ENCODE results near the gene SDR42E1. TPM values are rescaled to one million over a fixed set of nuclear protein-coding genes. Genes with fewer than 3 reads are reported as not detected.

SDR42E1 gene
- total RNA-seq, 1 donor = 1.4 TPM

DNA sequence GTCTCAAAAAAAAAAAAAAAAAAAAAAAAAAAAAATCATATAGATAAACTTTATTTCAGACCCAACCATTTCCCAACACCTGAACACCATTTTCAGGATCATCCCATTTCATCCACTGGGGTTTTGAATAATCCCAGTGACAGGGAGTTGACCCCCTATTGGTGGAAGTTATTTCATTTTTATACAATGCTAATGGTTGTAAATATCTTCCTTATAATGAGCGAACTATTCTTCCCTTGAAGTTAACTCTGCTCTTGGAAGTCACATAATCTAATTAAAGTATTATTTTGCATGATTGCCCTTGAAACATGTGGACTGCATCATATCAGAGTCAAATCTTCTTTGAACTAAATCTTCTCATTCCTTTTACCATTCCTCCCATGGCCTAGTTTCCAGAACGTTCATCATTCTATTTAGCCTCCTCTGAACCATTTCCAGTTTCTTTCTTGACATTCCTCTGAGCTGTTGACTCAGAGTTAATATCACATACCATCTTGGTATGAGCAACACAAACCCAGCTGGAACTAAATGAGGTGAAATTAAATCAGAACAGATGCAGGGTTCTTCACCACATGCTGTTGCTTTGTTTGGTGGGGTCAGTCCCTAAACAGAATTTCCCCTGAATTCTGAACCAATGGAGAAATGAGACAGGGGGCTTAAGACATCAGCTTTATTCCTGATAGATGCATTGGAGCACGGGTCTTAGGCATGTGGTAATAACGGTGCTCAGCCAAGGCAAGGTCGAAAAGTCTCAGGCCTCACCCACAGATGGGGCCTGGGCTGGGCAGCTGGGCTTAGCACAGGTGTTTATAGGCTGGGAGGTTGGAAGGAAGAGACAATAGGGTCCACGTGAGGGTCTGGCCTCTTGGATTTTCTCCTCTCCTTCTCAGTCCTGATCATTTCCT lies 32.7 kb upstream of the SDR42E1 start:
- Histone ChIP-seq H3K27ac (ENCODE audit: low read depth, low read length) (no peak overlapping the region), H4K20me1 (ENCODE audit: insufficient read depth, low read length) (no peaks in the 10 kb centered on the region), H3K4me1 (ENCODE audit: insufficient read depth, low read length) (peaks cover 3% of the 10 kb centered on the region), H3K79me2 (ENCODE audit: insufficient read depth, low read length) (no peaks in the 10 kb centered on the region), H3K9me3 (ENCODE audit: low read depth, low read length) (no peaks in the 10 kb centered on the region), H3K4me2 (ENCODE audit: insufficient read depth, low read length) (no peak overlapping the region), H3K36me3 (ENCODE audit: insufficient read depth, low read length) (no peaks in the 10 kb centered on the region), H3K27me3 (ENCODE audit: insufficient read depth, low read length) (peaks cover 3% of the 10 kb centered on the region), H3K4me3 (ENCODE audit: insufficient read depth, low read length) (no peak overlapping the region), H2AFZ (ENCODE audit: low read length) (no peak overlapping the region)
- peak; percentile 71 for DNase-seq (ENCODE audit: insufficient read length, low spot score, missing footprints)
- TF ChIP-seq, protein P1, sequence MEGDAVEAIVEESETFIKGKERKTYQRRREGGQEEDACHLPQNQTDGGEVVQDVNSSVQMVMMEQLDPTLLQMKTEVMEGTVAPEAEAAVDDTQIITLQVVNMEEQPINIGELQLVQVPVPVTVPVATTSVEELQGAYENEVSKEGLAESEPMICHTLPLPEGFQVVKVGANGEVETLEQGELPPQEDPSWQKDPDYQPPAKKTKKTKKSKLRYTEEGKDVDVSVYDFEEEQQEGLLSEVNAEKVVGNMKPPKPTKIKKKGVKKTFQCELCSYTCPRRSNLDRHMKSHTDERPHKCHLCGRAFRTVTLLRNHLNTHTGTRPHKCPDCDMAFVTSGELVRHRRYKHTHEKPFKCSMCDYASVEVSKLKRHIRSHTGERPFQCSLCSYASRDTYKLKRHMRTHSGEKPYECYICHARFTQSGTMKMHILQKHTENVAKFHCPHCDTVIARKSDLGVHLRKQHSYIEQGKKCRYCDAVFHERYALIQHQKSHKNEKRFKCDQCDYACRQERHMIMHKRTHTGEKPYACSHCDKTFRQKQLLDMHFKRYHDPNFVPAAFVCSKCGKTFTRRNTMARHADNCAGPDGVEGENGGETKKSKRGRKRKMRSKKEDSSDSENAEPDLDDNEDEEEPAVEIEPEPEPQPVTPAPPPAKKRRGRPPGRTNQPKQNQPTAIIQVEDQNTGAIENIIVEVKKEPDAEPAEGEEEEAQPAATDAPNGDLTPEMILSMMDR (IDR thresholded peaks at IDR 0.05; ENCODE audit: extremely low read depth, low read depth, low read length) = no peak

DNA sequence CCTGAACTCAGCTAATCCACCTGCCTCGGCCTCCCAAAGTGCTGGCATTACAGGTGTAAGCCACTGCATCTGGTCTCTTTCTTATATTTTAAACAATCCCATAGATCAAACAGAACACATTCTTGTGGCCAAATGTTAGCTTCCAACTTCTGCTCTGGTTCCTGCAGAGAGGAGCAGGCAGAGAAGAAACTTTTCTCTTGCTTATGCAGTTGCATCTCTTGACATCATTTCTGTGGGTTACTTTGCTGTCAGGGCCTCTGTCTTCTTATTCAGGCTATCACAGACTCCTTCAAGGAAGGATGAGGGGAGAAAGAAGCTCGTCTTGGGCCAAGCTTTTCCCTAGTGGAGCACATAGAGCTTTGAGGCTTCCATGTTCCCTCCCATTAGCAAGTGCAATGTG lies 31.6 kb upstream of the SDR42E1 start:
- Histone ChIP-seq H4K20me1 (ENCODE audit: insufficient read depth, low read length) (no peaks in the 10 kb centered on the region), H3K4me3 (ENCODE audit: insufficient read depth, low read length) (no peak overlapping the region), H3K4me2 (ENCODE audit: insufficient read depth, low read length) (no peak overlapping the region), H3K9me3 (ENCODE audit: low read depth, low read length) (no peaks in the 10 kb centered on the region), H2AFZ (ENCODE audit: low read length) (no peak overlapping the region), H3K36me3 (ENCODE audit: insufficient read depth, low read length) (no peaks in the 10 kb centered on the region), H3K27me3 (ENCODE audit: insufficient read depth, low read length) (peaks cover 3% of the 10 kb centered on the region), H3K79me2 (ENCODE audit: insufficient read depth, low read length) (no peaks in the 10 kb centered on the region), H3K4me1 (ENCODE audit: insufficient read depth, low read length) (peaks cover 3% of the 10 kb centered on the region), H3K27ac (ENCODE audit: low read depth, low read length) (no peak overlapping the region)
- TF ChIP-seq, protein P1 (IDR thresholded peaks at IDR 0.05; ENCODE audit: extremely low read depth, low read depth, low read length) = no peak
- DNase-seq (ENCODE audit: insufficient read length, low spot score, missing footprints) = no peak

DNA sequence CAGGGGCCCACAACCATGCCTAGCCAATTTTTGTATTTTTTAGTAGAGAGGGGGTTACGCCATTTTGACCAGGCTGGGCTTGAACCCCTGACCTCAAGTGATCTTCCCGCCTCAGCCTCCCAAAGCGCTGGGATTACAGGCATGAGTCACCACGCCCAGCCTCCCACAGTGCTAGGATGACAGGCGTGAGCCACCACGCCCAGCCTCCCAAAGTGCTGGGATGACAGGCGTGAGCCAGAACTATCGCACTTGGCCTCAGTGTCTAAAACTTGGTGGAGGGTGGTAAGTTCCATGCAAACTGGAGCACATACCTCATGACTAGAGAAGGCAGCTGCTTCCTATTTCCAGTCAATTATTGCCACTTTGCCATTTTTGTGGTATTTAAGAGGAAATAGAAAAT lies 30.9 kb upstream of the SDR42E1 start:
- Histone ChIP-seq H3K4me3 (ENCODE audit: insufficient read depth, low read length) (no peak overlapping the region), H3K36me3 (ENCODE audit: insufficient read depth, low read length) (no peaks in the 10 kb centered on the region), H3K27me3 (ENCODE audit: insufficient read depth, low read length) (peaks cover 3% of the 10 kb centered on the region), H3K4me2 (ENCODE audit: insufficient read depth, low read length) (no peak overlapping the region), H4K20me1 (ENCODE audit: insufficient read depth, low read length) (no peaks in the 10 kb centered on the region), H3K4me1 (ENCODE audit: insufficient read depth, low read length) (peaks cover 3% of the 10 kb centered on the region), H3K27ac (ENCODE audit: low read depth, low read length) (no peak overlapping the region), H3K79me2 (ENCODE audit: insufficient read depth, low read length) (no peaks in the 10 kb centered on the region), H2AFZ (ENCODE audit: low read length) (no peak overlapping the region), H3K9me3 (ENCODE audit: low read depth, low read length) (no peaks in the 10 kb centered on the region)
- TF ChIP-seq, protein P1 (IDR thresholded peaks at IDR 0.05; ENCODE audit: extremely low read depth, low read depth, low read length) = no peak
- DNase-seq (ENCODE audit: insufficient read length, low spot score, missing footprints) = no peak

DNA sequence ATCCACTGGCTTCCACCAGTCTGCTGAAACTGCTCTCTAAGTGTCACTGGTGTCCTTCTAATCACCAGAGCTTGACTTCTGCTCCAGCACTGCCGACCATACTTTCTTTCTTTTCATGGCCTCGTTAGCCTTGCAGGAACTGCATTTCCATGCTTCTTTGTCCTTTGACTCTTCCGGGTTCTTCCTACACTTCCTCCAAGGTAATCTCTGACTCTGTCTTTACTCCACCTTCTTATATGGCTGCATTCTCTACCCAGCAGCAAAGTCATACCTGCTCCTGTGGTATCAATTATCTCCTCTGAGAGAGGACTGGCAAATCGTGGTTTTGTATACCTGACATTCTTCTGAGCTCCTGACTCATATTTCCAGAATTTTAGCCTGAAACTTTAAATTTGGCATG lies 30.3 kb upstream of the SDR42E1 start:
- peaks cover 3% of the 10 kb centered on the region for H3K4me1 ChIP-seq (ENCODE audit: insufficient read depth, low read length)
- no peak overlapping the region for H2AFZ ChIP-seq (ENCODE audit: low read length)
- no peaks in the 10 kb centered on the region for H3K9me3 ChIP-seq (ENCODE audit: low read depth, low read length)
- DNase-seq (ENCODE audit: insufficient read length, low spot score, missing footprints) = no peak
- H3K4me3 ChIP-seq (ENCODE audit: insufficient read depth, low read length) = no peak overlapping the region
- TF ChIP-seq, protein P1 (IDR thresholded peaks at IDR 0.05; ENCODE audit: extremely low read depth, low read depth, low read length) = no peak
- H3K27me3 ChIP-seq (ENCODE audit: insufficient read depth, low read length) = peaks cover 2% of the 10 kb centered on the region
- H3K4me2 ChIP-seq (ENCODE audit: insufficient read depth, low read length) = no peak overlapping the region
- no peak overlapping the region for H3K27ac ChIP-seq (ENCODE audit: low read depth, low read length)
- no peaks in the 10 kb centered on the region for H4K20me1 ChIP-seq (ENCODE audit: insufficient read depth, low read length)
- no peaks in the 10 kb centered on the region for H3K36me3 ChIP-seq (ENCODE audit: insufficient read depth, low read length)
- H3K79me2 ChIP-seq (ENCODE audit: insufficient read depth, low read length) = no peaks in the 10 kb centered on the region
